T follicular helper cell (primary cell): Measurements from ENCODE around the gene PPP1R12A.
"Not testable (repeated sequence)": the region's sequence is repeated elsewhere in the genome, so short reads cannot be mapped to it uniquely, and the experiment has no call there.

Source experiments
- DNase-seq: peaks from one replicate; pipeline ENCODE4 v3.0.0-alpha.2; 2020; ENCODE audit warnings: low read depth

The PPP1R12A gene

GRCh38 chr12:79841878-79842265 lies 93.0 kb downstream of the PPP1R12A start:
- no peak for DNase-seq

GRCh38 chr12:79841248-79841877 lies 93.5 kb downstream of the PPP1R12A start:
- DNase-seq: no peak

GRCh38 chr12:79838359-79838758 lies 96.5 kb downstream of the PPP1R12A start:
- no peak for DNase-seq

GRCh38 chr12:79837575-79837974 lies 97.3 kb downstream of the PPP1R12A start:
- no peak for DNase-seq

- no peak for DNase-seq
These were observed 99.5 kb downstream of the PPP1R12A start for GRCh38 chr12:79835377-79835843.

- no peak for DNase-seq
These were observed 100.1 kb downstream of the PPP1R12A start for GRCh38 chr12:79834712-79835376.

GRCh38 chr12:79830440-79830839 lies 104.5 kb downstream of the PPP1R12A start:
- DNase-seq: no peak

GRCh38 chr12:79828924-79829323 lies 106.0 kb downstream of the PPP1R12A start:
- no peak for DNase-seq

GRCh38 chr12:79827484-79827883 lies 107.4 kb downstream of the PPP1R12A start:
- DNase-seq: no peak

- DNase-seq: no peak
These were observed 108.4 kb downstream of the PPP1R12A start for GRCh38 chr12:79826267-79827128.

GRCh38 chr12:79822475-79822874 lies 112.4 kb downstream of the PPP1R12A start:
- no peak for DNase-seq

GRCh38 chr12:79818856-79819255 lies 116.0 kb downstream of the PPP1R12A start:
- no peak for DNase-seq

GRCh38 chr12:79784366-79785065 lies 150.4 kb downstream of the PPP1R12A start:
- DNase-seq: not testable (repeated sequence)

- DNase-seq: no peak
These were observed 152.6 kb downstream of the PPP1R12A start for GRCh38 chr12:79782172-79782900.

GRCh38 chr12:79778802-79779448 lies 156.0 kb downstream of the PPP1R12A start:
- DNase-seq: no peak

GRCh38 chr12:79776111-79776510 lies 158.8 kb downstream of the PPP1R12A start:
- DNase-seq: no peak

GRCh38 chr12:79775355-79776027 lies 159.4 kb downstream of the PPP1R12A start:
- no peak for DNase-seq

- no peak for DNase-seq
These were observed 161.0 kb downstream of the PPP1R12A start for GRCh38 chr12:79773896-79774295.

- DNase-seq: no peak
These were observed 164.9 kb downstream of the PPP1R12A start for GRCh38 chr12:79769860-79770485.
